HG02678 (cell line): ENCODE data around the gene SEMA5A.

Experiments used
- ATAC-seq: cut with Tn5 transposase; IDR thresholded peaks from one replicate; pipeline ENCODE4 v1.9.1; 2021; ENCODE audit warnings: mild to moderate bottlenecking, moderate library complexity; ENCODE audit not compliant: unreplicated experiment

SEMA5A gene

DNA sequence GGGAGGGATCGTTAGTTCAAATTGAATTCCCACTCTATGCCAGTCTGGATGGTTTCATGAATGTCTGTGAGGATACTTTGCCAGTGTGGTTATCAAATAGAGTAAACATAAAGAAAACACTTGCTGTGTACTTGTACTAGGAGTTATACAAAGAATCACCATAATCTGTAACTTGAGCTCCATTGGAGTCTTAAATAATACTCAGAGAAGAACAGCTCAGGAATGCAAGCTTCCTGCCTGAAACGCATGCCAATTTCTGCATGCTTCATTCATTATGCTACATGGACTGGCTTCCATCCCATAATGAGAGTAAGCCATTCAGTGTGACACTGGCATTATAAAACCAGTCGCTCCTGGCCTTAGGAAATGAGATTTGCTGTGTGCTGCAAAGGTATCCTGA lies 351.4 kb downstream of the SEMA5A start:
- ATAC-seq, result no peak

DNA sequence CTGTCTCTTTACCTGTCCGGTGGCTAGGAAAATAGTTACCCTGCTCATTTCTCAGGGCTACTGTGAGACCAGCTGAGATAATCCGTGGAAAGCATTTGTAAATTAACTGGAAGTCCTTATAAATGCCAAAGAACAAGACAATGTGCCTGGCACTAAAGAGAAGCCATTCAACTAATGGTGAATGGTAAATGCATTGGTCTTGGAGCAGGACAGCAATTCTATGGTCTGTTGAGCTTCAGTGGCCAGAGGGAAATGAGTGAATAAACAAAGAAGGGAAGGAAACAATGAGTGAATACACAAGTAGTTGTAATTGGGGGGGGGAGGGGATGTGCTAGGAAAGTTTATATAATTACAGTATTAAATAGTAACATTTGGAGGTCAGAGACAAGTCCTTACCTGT lies 353.6 kb downstream of the SEMA5A start:
- no peak for ATAC-seq

- ATAC-seq, result no peak
These were observed 356.2 kb downstream of the SEMA5A start for GRCh38 chr5:9189681-9190080.

GRCh38 chr5:9188956-9189355 lies 356.9 kb downstream of the SEMA5A start:
- no peak for ATAC-seq

- ATAC-seq, result no peak
These were observed 357.7 kb downstream of the SEMA5A start for GRCh38 chr5:9188131-9188530.

DNA sequence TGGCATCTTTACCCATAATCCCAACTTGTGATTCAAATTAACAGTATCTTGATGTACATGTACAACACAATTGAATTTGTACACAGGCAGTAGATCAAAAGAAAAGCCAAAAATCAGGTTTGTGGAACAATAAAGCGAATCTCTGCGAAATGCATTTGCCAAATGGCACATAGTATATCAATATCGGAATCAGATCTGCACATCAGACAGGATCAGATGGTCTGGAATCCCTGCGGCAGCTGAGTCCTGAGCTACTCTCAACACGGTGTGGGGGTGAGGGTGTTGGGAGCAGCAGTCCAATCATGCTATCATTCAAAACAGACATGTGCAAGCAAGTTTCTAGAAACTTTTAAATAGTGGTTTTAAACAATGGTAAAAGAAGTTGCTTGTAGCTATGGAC lies 358.3 kb downstream of the SEMA5A start:
- ATAC-seq, result no peak

- no peak for ATAC-seq
These were observed 359.8 kb downstream of the SEMA5A start for GRCh38 chr5:9186069-9186468.

- no peak for ATAC-seq
These were observed 361.9 kb downstream of the SEMA5A start for GRCh38 chr5:9183992-9184391.

DNA sequence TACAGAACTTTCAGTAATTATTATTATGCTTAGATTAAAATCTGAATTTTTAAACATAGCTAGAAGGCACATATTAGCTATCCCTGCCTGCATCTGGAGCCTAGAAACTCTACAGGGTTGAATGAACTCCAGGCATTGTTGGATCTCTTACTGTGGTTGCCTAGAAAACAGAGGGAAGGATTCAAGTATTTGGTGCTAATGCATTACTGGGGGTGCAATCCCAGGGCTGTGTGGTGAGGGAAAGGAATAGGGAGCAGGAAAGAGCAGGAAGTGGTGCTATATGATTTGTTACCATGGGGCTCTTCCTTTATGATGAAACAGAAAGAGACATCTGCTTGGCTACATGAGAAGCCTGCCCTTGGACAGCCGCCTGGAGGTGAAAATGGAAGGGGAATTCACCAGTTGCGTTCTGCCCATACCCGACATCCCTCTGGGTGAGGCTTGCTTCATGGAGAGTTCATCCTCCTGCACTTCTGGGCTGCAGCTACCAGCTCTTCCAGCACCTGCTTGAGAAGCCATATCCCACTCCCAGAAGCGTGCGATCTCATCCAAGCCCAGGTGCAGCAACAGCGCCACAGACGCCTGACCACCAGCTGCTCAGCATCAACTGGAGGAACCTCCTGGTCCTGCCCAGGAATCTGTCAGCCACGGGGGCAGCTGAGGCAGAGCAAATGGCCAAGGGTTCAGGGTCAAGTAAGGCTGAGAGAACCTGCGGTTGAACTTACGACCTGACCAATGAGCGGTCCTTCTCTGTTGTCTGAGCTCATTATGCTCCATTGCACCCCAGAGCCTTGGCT lies 362.8 kb downstream of the SEMA5A start:
- ATAC-seq, result no peak

GRCh38 chr5:9176641-9177040 lies 369.2 kb downstream of the SEMA5A start:
- no peak for ATAC-seq

- ATAC-seq, result no peak
These were observed 371.4 kb downstream of the SEMA5A start for GRCh38 chr5:9174446-9174845.

- no peak for ATAC-seq
These were observed 372.4 kb downstream of the SEMA5A start for GRCh38 chr5:9173281-9174048.

DNA sequence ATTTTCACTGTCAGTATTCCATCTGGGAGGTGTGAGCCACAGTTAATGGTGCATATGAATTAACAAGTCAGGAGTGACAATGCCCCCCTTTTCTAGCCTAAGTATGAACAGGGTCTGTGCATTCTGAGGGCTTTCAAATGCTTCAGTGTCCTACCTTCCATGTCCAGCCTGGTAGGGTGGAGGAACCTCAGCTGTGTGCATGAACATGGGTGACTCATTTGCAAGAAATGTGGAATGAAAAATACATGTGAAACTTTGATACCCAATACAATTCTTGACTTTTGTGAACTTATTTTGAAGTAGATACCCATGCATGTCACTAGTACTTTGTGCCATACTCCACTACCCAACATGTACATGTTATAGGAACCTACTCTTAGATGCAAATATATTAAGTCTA lies 375.8 kb downstream of the SEMA5A start:
- ATAC-seq, result no peak

DNA sequence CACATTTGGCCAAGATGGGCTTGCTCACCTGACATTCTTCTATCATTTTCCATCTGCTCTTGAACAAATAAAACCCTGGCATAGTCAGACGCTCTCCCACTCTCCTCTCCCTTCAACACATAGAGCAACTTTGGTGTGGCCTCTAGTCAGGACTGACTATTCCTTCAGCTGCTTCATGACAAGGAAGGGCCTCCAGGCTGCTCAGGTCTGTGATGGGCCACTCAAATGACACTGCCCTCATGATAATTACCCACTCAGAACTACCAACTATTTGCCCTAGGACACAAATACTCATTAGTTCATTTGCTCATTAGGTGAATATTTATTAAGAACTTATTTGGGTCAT lies 376.3 kb downstream of the SEMA5A start:
- no peak for ATAC-seq

DNA sequence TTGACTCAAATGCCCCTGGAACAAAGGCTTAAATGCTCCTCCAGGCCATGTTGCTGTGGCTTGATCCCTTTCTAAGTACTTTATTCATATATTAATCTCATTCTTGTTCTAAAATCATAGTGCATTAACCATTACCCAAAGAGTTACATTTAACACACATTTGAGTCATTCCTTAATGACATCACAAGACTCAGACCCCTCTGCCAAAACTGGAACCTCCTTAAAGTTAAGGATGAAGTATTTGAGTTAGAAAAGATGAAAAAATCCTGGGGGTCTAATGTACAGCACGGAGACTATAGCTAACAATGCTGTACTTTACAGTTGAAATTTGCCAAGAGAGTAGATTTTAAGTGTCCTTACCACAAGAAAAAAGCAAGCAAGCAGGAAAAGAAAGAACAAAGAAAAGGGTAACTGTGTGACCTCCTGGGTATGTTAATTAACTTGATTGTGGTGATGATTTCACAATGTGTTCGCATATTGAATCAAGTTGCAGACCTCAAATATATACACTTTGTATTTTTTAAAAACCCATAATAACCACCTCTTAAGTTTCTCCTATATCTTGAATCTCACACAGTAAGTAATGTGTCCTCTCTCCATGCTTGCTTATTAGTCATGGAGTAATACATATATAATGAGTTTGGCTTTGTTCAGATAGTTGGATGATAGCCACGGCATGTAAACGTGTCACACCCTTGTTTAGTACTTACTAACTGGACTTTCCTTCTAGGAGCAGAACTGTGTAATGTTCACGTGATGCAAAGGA lies 376.9 kb downstream of the SEMA5A start:
- ATAC-seq, result no peak

DNA sequence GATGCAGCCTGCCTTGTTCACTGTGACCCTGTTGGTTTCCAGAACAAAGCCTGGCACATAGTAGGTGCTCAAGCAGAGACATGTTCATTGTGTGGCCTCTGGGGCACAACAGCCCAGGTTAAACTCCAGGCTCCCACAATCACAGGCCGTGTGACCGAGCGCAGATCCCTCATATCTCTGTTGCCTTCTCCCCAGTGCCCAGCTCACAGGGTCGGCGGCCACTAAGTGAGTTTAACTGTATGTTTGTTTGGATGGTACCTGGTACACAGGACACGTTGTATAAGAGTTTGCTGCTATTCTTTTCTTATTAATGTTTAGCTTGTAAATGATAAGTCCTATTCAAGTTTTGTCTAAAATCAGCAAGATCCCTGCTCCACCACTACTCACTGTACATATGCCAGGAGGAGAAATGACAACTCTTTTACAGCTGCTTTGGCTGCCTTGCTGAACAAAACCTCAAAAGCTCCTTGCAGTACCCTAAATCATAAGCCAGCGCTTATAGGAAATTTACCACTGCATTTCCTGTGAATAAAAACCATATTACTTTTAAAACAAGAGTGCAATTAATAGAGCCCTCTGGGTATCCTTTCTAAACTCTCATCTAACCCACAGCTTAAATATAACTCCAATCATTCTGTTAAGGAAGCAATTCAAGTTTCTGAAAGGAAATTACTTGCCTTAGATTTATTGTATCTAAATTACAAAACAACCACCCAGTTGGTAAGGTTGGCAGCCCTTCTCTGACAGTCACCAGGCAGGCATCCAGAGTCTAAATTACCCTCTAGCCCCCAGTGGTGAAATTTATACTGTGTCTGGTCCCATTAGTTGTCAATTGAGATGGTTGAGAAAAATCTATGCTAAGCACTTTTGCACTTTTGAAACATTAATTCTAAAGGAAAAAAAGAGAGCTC lies 379.4 kb downstream of the SEMA5A start:
- no peak for ATAC-seq

DNA sequence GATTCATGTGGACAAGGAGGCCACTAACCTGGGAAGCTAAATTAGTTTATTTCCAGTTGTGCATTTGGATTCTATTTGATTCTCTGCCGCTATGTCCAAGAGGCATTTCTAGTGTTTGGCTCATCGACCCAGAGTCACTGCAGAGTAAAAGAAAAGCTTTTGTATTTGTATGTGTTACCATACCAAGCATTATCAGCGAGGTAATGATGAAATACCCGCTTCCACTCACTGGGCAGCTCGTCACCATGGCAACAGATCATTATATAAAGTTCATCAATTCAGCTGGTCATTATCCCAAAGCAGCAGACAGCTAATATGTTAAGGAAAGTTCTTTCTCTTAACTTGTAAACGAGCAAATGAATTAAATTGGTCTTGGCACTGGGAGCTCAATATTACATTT lies 380.3 kb downstream of the SEMA5A start:
- no peak for ATAC-seq

DNA sequence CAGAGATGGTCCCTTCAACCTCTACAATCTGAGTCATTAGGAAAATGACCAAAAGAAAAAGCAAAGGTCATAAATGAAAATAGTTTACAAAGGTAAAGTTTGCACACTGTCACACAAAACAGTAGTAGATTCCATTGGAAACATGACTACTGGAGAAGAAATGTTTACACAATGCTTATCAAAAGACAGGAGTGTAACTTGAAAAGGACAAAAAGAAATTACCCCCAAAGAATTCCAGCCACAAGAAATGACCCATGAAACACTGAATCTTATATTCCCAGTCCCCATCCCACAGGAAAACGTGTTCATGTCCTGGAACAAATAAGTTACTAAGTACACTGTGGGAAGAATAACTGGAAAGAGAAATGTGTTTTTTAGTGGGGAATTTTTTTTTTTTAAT lies 385.1 kb downstream of the SEMA5A start:
- ATAC-seq, result no peak

- ATAC-seq, result no peak
These were observed 388.1 kb downstream of the SEMA5A start for GRCh38 chr5:9157811-9158210.

DNA sequence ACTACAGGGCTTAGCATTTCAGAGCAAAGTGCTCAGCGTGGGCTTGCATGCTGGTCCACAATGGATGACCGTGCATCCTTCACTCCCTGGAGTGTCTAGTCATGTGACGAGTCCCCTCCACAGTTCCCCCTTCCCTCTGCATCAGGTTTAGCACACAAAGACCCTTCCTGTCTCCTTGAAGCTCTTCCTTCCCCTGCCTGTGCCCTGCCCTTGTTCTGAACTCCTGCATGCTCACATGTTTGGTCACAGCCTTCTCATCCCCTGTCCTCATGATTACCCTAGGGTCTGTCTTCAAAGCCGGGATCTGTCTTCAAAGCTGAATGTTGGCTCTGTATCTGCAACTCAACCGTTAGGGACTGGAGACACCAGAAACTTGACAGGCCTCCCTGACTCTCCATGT lies 388.9 kb downstream of the SEMA5A start:
- ATAC-seq, result no peak

- no peak for ATAC-seq
These were observed 389.6 kb downstream of the SEMA5A start for GRCh38 chr5:9156282-9156681.
